T-helper 2 cell (primary cell): ENCODE results near the gene GNPTAB.
"Not testable (repeated sequence)": the region's sequence is repeated elsewhere in the genome, so short reads cannot be mapped to it uniquely, and the experiment has no call there.

Source experiments
- DNase-seq, 5 experiments: peaks; one replicate each; pipeline versions ENCODE4 v3.0.0 to v3.0.0-alpha.2; 2012 to 2022

GNPTAB gene

DNA sequence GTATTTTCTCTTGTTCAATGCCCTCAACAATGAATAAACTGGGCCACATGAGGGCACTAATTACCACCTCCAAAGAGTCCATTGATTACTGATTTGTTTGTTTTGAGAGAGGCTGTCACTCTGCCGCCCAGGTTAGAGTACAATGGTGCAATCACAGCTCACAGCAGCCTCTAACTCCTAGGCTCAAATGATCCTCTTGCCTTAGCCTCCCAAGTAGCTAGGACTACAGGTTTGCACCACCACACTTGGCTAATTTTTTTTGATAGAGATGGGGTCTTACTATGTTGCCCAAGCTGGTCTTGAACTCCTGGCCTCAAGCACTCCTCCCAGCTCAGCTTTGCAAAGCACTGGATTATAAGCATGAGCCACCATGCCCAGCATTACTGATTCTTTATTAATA lies 63.2 kb downstream of the GNPTAB start:
- no peak for DNase-seq

GRCh38 chr12:101764051-101764792 lies 66.5 kb downstream of the GNPTAB start:
- no peak for DNase-seq

DNA sequence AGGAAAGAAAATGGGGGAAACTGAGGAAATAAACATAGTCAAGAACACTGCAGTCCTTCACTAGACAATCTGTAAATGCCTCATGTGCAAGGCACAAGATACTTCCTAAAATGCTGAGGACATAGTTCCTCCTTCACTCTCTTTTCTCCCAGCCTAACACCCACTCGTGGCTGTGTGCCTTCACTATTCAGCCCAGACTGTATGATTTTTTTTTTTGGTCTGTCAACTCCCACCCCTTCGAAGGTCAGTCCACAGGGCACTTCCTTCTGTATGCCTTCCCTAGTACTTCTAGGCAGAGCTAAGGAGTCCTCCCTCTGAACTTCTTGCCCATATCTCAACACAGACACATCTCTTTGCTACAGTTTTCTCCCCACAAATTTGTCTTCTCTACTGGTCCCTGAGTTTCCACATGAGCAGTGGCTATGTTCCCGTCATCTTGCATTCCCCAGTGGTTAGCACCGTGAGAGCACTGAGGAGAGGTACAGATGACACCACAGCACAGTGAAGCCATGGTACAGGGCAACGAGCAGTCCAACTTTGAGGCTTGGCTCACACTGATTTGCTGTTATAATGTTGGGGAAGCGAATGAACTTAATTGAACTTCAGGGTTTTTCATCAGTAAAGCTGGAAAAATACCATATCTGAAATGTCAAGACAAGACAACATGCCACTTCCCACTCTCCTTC lies 67.4 kb downstream of the GNPTAB start:
- DNase-seq = no peak

GRCh38 chr12:101761781-101762180 lies 69.0 kb downstream of the GNPTAB start:
- no peak for DNase-seq

- no peak for DNase-seq
Measured at GRCh38 chr12:101761350-101761749, 69.4 kb downstream of the GNPTAB start.

DNA sequence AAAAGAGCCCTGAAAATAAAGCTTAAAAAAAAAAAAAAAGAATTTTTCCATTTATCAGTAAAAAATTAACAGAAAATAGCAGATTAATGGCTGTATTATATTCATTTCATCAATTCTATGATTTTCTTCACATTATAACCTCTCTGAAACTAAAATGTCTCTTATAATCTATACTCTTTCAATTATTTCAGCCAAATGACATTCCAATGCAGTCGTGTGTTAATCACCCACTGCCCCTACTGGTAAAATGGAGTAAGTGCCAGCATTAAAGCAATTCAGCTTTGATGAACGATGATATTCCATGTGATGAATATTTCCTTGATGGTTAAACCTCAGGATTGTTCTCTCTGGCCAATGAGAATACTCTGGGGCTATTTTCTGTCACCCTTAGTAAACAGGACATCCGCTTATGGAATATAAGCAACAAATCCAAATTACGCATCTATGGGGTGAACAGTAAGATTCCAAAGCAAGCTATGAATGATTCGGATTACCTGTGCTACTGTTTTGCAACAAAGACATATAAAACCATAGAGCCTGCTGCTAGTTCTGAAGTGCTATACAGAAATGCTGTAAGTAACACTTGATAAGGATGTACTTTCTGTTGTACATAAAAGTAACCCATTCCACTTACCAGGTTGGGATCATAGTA lies 71.2 kb downstream of the GNPTAB start:
- DNase-seq = peak in 1 of 5 experiments; percentile 41

- DNase-seq = no peak
Measured at GRCh38 chr12:101750152-101750551, 80.6 kb downstream of the GNPTAB start.

- no peak for DNase-seq
Measured at GRCh38 chr12:101749657-101750056, 81.1 kb downstream of the GNPTAB start.

- no peak for DNase-seq
Measured at GRCh38 chr12:101748907-101749306, 81.9 kb downstream of the GNPTAB start.

- no peak for DNase-seq
Measured at GRCh38 chr12:101747697-101748096, 83.1 kb downstream of the GNPTAB start.

- no peak for DNase-seq
Measured at GRCh38 chr12:101746661-101747060, 84.1 kb downstream of the GNPTAB start.

GRCh38 chr12:101746196-101746595 lies 84.6 kb downstream of the GNPTAB start:
- DNase-seq = no peak

- no peak for DNase-seq
Measured at GRCh38 chr12:101745481-101745880, 85.3 kb downstream of the GNPTAB start.

- peak in 2 of 5 experiments; percentile 19 to 61 for DNase-seq
Measured at GRCh38 chr12:101743724-101744472, 86.9 kb downstream of the GNPTAB start.

- no peak for DNase-seq
Measured at GRCh38 chr12:101743242-101743641, 87.5 kb downstream of the GNPTAB start.

GRCh38 chr12:101740980-101741379 lies 89.8 kb downstream of the GNPTAB start:
- no peak for DNase-seq

- DNase-seq = no peak
Measured at GRCh38 chr12:101740566-101740965, 90.2 kb downstream of the GNPTAB start.

- DNase-seq = no peak
Measured at GRCh38 chr12:101738920-101739665, 91.7 kb downstream of the GNPTAB start, which contains the start of gene SYCP3. SYCP3 (minus strand) TSS chr12:101739462; CDS start chr12:101737935, 1,527 bp downstream.

- DNase-seq = no peak
Measured at GRCh38 chr12:101737476-101737875, 93.3 kb downstream of the GNPTAB start.

DNA sequence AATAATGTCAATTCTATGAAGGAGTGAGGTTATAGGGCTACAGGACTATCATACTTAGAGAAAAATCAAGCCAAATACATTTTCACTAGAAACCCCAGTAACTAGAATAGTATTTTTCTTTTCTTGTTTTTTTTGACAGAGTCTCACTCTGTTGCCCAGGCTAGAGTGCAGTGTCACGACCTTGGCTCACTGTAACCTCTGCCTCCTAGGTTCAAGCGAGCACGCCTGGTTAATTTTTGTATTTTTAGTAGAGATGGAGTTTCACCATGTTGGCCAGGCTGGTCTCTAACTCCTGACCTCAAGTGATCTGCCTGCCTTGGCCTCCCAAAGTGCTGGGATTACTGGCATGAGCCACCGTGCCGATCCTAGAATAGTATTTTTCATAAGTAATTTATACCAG lies 96.3 kb downstream of the GNPTAB start:
- DNase-seq = not testable (repeated sequence)

- DNase-seq = no peak
Measured at GRCh38 chr12:101733166-101733565, 97.6 kb downstream of the GNPTAB start.

DNA sequence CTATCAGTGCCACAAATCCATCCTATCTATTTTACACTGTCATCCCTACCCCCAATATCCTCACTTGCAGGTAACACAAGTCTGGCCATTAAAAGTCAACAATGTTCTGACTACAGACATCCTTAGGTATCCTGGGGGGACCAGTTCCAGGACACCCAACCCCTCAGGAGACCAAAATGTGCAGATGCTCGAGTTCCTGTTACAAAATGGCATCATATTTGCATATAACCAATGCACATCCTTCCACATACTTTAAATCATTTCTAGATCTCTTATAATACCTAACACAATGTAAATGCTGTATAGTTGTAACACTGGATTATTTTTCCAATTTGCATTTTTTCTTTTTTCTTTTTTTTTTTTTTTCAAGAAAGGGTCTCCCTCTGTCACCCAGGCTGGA lies 98.4 kb downstream of the GNPTAB start:
- DNase-seq = no peak
